ENCODE data around the gene ST3GAL5. TPM values are rescaled to one million over a fixed set of nuclear protein-coding genes. Genes with fewer than 3 reads are reported as not detected.
"Not testable (repeated sequence)": the region's sequence is repeated elsewhere in the genome, so short reads cannot be mapped to it uniquely, and the experiment has no call there.

ST3GAL5 gene
- total RNA-seq, 1 donor from 2014 or later: 30.4 TPM

DNA sequence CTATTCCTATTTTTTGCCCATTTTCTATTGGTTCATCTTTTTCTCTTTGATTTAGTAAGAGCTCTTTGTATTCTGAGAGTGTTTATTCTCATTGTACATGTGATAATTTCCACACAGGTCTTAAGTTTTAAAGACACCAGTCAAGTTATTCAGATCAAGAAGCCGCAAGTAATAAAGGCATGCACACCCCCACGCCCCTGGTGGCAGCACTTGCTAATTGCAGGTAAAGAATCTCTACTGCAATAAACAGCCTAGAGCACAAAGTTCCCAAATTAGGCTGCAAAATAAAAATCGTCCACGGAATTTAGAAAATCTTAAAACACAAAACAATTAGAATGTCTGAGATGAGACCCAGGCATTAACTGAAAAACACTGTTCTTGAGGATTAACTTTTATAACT is 45.2 kb downstream of the ST3GAL5 start:
- intact Hi-C loops (cut with micrococcal nuclease): no loop called here

DNA sequence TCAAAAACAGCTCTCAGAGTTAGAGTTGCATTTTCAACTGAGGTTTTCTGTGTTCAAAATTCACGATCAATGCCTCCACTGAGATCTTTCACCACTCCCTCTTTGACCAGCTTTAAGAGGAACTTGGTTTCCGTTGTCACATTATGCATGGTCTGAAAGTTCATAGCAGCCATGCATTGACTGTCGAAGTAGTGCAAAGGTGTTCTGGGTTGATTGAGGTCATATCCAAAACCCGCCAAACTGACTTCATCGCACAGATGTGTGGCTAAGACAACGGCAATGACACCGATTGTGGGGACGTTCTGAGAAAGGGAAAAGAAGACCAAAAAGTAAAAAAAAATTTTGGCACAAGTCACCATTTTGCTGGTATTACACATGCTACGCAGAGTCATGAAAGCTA is 48.7 kb downstream of the ST3GAL5 start:
- intact Hi-C loops (cut with micrococcal nuclease): no loop called here

DNA sequence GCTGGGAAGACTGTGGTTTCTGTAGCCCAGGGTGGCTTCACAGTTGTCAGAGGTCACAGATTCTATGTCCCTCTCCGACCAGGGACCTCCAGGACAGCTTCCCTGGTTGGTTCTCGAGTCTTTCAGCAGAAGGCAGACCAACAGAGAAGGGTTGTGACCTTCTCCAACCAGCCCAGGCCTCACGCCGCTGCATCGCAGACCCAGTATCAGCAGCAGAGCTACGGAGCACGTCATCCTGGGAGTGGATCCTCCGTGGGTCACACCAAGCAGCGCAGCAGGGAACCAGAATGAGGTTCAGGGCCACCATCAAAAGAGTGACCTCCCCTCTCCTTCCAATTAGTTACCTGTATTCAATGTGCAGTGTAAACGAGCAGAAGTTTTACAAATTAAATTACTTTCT is 49.3 kb downstream of the ST3GAL5 start:
- intact Hi-C loops (cut with micrococcal nuclease): no loop called here

DNA sequence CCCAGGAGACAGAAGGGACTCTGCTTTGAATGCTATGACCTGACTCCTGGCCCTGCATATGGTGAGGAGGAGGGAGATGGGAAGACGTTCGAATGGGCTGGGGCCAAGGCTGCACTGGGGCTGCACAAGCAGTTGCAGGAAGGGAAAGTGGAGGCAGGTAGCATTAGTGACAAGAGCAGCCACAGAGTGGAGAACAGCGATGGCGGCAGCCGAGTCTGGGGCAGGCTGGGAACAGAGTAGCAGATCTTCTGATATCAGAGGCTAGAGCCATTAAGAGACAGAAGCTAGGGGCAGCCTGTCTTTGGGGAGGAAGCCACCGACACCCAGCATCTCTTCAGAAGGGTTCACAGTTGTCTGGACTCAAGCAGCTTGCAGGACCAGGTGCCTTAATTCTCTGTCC is 50.1 kb downstream of the ST3GAL5 start:
- intact Hi-C loops (cut with micrococcal nuclease): no loop called here

DNA sequence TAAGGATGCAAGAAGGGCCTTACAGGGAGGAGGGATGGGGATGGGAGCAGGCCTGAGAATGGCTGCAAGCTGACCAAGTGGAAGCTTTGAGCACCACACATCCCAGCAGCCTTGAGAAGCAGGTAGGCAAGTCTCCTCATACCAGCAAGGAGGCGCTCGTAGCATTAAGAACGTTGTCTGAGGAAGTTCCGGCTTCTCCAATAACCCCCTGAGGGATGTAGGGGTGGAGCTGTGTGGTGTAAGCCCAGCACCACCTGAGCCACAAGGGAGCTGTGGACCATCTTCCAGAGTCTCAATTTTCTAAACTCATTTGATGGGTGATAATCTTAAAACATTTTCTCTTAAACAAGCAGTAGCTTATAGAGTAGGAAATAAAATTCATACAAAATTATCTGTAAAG is 50.6 kb downstream of the ST3GAL5 start:
- intact Hi-C loops (cut with micrococcal nuclease): no loop called here

DNA sequence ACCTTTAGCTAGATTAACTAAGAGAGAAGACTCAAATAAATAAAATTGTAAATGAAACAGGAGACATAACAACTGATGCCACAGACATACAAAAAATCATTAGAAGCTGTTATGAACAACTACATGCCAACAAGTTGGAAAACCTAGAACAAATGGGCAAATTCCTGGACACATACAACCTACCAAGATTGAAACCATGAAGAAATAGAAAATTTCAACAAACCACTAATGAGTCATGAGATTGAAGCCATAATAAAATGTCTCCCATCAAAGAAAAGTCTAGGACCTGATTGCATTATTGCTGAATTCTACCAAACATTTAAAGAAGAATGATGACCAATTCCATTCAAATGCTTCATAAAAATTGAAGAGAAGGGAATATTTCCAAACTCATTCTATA is 54.3 kb downstream of the ST3GAL5 start:
- intact Hi-C loops (cut with micrococcal nuclease): loop anchor here (5.0 kb wide), 1 partner anchor 33 kb away; no protein-coding TSS in a partner anchor

DNA sequence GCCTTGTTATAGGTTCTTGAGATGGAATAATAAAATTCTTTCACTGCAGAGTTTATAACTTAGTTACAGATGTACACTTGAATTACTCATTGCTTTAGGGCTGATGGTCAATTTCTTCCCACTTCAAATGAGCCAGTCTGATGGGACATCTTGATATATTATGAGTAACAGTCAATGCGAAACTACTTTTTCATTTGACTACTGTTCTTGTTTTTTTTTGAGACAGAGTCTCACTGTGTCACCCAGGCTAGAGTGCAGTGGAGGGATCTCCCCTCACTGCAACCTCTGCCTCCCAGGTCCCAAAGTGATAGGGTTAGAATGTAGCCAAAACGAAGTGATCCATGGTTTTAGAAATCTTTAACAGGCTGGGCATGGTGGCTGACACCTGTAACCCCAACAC is 57.1 kb downstream of the ST3GAL5 start:
- intact Hi-C loops (cut with micrococcal nuclease): loop anchor here (5.0 kb wide), 1 partner anchor 36 kb away; no protein-coding TSS in a partner anchor

DNA sequence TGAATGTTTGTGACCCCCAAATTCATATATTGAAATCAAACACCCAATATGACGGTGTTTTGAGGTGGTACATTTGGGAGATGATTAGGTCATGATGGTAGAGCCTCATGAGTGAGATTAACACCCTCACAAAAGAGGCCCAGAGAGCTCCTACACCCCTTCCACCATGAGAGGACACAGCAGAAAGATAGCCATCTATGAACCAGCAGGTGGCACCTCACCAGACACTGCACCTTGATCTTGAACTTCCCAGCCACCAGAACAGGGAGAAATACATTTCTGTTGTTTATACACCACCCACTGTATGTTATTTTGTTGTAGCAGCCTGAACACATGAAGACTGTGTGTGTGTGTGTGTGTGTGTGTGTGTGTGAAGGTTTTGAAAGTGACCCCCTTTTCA is 58.1 kb downstream of the ST3GAL5 start:
- intact Hi-C loops (cut with micrococcal nuclease): loop anchor here (5.0 kb wide), 1 partner anchor 37 kb away; no protein-coding TSS in a partner anchor

DNA sequence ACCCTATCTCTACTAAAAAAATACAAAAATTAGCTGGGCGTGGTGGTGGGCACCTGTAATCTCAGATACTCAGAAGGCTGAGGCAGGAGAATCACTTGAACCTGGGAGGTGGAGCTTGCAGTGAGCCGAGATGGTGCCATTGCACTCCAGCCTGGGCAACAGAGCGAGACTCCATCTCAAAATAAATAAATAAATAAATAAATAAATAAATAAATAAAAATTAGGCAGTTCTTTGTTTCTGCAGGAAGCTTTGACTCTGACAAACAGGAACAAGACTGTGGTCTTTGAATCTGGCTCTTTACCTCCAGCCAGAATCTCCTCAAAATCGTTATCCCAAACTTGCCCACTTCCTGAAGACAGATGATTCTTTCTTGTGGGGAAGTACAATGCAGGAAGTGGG is 59.4 kb downstream of the ST3GAL5 start:
- intact Hi-C loops (cut with micrococcal nuclease): not testable (repeated sequence)

DNA sequence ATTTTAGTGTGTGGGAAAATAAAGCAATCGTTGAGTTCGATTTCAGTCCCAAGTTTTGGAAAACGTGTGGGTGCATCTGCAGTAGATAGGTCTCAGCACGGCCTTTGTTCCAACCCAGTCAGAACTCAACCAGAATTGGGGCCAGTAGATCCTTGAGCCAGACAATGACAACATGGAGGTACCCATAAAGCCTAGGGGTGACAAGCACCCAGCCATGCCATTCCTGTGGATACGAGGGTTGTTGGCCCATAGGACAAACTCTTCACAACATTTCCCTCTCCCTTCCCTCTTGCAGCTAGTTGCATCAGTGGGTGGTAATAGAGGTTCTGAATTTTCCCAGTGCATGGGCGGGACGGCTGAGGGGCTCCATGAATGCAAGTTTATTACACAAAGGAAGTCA is 60.1 kb downstream of the ST3GAL5 start:
- intact Hi-C loops (cut with micrococcal nuclease): no loop called here

DNA sequence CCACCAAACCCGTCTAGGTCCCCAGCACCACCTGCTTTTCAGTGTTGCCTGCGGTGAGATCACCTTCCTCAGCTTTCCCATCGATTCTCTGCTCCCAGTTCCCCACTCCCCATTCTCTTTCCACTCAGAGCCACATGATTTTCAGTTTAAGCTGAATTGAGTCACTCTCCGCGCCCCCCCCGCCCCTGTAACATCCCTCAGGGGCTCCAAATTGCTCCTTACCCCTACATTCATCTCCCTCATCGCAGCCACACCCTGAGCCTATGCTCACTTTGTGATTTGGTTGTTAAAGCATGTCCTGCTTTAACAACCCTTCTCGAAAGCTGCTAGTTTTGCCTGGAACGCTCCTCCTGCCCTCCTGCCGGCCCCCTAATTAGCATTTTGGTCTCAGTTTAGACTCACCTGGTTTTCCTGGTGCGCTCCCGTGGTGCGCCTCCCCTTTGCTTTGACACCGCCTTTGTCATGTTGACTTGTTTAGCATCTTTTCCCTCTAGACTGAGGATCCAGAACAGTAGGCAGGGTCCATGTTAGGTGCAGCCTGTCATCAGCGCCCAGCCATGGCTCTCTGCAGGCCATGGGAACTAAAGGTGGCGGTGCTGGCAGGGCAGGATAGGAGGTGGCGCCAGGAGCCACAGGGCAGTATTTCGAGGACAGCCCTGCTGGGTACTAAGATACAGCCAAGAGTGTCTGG is 60.8 kb downstream of the ST3GAL5 start:
- intact Hi-C loops (cut with micrococcal nuclease): loop anchor here (1.0 kb wide), 3 partner anchors 61 to 252 kb away; no protein-coding TSS in a partner anchor

DNA sequence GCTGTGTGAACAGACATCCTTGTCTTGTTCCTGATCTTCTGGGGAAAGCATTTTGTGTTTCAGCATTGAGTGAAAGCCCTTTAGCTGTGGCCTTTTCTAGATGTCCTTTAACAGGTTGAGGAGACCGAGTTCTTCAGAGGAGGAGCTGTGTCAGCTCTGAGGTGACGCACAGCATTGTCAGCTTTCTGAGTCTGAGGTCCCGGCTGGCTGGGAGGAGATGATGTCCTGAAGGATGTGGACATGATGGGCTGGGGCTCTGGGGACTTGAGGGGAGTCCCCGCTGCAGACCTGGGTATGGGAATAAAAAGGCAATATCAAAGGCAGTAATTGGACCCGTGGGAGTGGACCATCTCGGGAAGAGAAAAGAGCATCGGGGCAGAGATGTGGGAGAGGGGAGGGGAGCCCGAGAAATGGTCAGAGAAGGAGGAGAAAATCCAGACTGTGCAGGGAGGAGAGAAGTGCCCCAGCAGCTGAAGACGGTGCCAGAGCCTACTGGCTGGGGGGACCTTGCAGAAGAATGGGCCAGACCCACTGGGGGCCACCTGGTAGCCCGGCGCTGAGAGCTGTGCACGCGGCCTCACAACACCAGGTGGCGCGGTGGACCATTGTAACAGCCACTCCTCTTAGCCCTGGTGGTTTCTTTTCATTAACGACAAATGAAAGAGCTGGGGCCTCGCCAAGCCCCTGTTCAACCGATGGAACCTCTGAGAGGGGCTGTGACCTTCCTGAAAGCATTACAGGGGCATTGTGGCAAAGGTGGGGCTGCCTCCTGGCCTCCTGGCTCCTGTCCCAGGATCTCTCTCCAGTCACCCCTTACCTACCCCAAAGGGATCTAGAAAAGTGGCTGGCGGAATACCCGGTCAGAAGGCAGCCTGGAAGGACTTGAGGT is 61.6 kb downstream of the ST3GAL5 start:
- intact Hi-C loops (cut with micrococcal nuclease): loop anchor here (1.0 kb wide), 3 partner anchors 62 to 253 kb away; no protein-coding TSS in a partner anchor

DNA sequence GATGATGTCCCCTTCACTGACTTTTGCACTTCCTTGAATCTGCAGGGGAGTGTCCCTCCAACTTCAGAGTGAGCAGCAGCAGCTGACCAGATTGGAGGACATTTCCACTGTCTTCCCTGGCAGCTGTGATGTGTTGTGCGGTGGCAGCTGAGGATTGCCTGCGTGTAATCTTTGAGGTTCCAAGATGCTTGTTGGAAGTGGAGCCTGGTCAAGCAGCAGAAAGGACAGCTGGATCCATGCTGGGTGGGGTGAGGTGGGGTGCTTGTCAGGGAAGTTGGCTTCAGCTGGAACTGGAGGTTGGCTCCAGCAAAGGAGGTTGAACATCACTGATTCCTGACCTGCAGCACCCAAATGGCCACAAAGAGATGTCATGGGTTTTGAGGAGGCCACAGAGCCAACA is 64.8 kb downstream of the ST3GAL5 start:
- intact Hi-C loops (cut with micrococcal nuclease): no loop called here

DNA sequence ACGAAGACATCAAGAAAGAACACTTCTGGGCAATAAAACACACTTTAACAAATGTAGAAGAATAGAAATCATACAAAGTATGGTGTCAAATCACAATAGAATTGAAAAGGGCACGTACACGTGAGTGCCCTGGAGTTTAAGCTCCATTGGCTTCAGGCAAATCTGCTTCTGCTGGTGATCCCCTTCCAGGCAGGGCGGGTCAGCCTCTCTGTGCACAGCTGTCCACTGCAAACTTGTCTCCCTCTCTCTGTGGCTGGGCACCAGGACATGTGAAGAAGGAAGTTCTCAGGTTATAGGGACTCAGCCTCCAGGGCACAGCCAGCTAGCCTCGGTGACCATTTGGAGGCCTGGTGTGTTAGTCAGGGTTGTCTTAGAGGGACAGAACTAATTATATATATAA is 66.0 kb downstream of the ST3GAL5 start:
- intact Hi-C loops (cut with micrococcal nuclease): no loop called here

DNA sequence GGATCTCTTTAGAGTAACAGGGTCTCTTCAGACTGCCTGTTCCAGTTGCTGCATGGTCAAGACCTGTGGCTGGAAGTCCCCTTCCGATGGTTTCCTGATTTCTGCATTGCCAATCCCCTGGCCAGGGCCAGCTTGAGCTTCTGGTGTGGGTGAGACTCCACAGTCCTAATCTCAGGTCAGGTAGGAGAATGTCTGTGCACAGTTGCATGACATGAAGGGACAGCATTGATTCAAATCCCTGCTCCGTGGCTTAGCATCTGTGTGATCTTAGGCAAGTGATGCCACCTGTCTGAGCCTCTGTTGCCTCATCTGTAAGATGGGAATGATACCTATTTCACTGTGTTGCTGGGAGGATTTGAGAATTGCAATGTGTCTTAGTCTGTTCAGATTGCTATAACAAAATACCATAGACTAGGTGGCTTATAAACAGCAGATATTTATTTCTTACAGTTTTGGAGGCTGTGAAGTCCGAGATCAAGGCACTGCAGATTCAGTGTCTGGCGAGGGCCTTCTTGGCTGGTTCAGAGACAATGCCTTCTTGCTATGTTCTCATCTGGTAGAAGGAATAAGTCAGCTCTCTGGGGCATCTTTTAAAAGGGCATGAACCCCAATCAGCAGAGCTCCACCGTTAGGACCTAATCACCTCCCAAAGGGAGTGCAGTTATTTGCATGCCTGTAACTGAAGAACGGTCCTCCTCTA is 68.8 kb downstream of the ST3GAL5 start:
- intact Hi-C loops (cut with micrococcal nuclease): no loop called here

DNA sequence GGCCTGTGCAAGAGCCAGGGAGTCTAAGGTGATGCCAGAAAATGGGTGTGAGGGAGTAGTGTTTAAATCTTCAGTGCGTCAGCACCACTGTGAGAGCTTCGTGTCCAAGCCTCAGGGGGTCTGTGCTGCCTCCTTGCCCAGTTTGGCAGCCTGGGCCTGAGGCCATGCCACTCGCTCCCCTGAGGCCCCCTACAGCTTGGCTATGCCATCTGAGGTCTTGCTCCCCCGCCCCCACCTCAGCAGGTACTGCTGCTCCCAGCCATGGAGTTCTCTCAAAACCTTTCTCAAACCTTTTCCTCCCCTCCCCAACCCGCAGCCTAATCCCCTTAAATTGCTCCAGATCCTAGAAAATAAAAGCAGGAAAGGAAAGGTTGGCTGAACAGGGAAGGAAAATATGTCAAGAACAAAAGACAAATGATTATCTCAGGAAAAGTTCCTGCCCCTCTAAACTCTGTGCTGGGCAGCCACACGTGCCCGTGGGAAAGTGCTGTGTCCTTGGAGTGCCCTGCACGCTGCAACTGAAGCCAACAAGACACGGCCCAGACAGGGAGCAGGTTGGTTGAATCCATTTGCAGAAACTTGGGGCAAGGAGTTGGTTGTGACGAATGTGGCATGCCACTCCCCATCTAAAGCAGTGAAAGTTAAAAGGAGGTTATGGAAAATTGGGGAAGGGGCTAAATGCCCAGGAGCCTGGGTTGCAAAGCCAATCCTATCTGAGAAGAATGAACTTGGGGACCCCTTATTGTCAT is 73.8 kb downstream of the ST3GAL5 start:
- intact Hi-C loops (cut with micrococcal nuclease): loop anchor here (1.0 to 2.0 kb wide), 4 partner anchors 65 to 167 kb away; no protein-coding TSS in a partner anchor

DNA sequence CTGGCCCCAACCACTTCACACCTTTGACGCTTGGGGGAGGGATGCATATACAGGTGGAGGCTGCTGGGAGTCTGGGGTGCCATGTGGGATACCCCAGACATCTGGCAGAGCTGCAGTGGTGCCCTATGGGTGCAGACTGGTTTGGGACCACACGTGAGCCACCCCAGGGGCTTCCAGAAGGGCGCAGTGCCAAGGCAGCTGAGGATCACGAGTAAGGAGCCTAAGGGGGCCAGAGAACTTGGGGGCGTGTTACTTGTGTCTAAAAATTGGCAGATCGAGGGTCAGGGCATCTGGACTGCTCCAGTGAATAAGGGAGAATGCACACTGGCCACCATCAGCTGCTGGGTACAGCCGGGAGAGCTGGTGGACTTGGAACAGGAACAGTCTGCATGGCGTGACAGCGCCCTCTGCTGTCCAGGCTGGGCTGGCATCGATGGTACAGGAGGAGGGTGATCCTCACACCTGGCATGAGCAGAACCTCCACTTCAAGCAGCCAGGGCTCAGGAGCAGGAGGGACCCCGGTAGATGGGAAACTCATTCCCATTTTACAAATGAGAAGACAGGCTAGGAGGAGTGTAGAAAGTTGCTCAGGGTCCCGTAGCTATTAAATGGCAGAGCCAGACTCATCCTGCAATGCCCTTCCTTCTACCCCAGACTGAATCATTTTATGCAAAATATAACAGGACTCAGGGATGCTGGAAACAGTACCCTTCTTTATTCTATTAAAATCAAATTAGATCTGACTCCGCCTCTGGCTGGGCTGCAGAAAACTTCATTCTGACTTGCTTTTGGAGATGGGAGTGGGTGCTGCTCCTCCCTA is 74.6 kb downstream of the ST3GAL5 start:
- intact Hi-C loops (cut with micrococcal nuclease): loop anchor here (1.0 to 2.0 kb wide), 4 partner anchors 64 to 166 kb away; no protein-coding TSS in a partner anchor

DNA sequence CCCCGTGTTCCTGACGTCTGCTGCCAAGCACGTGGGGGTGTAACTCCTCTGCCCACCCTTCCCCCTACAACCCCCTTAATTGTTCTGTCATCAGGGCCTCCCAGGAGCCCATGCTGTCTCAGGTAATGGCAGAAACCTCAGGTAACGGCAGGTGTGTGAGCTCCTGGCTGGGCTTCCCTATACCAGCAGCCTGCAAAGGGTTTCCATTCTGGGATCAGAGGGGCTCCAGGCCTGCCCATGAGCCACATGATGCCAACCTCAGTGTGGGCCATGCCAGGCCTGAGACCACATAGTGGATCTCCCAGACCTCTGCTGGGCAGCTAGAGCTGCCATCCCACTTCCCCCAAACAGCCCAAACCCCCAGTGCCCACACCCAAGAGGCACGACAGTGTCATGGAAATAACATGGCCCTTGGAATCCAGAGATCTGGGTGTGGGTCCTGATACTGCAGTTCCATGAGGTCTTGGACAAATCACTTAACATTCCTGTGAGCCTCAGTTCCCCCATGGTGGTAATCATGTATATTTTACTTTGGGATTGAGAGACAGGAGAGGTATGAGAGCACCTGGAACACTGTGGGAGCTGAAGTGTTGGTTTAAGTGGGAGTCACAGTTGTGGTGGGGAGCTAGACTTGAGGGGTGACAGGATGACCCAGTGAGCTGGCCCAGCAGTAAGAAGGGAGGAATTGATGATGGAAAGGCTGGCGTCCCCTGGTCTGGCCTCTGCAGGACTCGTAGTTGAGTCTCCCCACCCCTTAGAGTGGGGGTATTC is 75.4 kb downstream of the ST3GAL5 start:
- intact Hi-C loops (cut with micrococcal nuclease): no loop called here

DNA sequence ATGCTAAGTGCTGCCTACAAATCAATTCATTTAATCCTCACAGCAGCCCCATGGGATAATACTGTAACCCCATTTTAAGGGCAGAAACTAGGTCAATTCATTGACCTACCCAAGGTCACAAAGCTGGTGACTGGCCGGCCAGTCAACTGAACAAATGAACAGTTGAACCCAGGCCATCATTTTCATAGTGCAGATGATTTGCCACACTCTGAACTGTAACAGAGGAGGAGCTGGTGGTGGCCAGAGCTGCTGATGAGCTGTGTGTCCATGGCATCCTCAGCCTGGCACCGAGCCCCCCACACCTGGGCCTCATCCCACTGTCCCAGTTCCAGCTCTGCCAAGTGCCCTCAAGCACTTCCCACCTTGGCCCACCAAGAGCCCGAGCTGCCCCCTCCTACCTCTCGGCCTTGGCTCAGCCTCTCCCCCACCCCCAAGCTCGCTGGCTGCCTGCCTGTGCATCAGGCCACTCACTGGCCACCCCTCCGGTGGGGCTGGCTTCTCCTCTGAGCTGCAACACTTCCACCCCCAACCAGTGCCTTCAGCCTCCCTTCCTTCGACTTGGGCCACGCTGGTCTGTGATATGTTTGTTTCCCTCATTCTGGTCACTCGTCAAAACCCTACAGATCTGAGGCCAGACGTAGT is 76.6 kb downstream of the ST3GAL5 start:
- intact Hi-C loops (cut with micrococcal nuclease): no loop called here

Data from T-helper 2 cell treated with Interferon-gamma antibody and Interleukin-4, amounts not matched to agents 100 ng/mL and 5 ng/mL, for 36 hours (primary cell).